ENCODE results near the gene KCNK4.
"Not testable (repeated sequence)": the region's sequence is repeated elsewhere in the genome, so short reads cannot be mapped to it uniquely, and the experiment has no call there.

Gene KCNK4

GRCh38 chr11:64313491-64314145 is 22.5 kb downstream of the KCNK4 start:
- DNase-seq = no peak

- DNase-seq = no peak
Observed at GRCh38 chr11:64314146-64314804, 23.2 kb downstream of the KCNK4 start.

GRCh38 chr11:64314805-64315561 is 23.9 kb downstream of the KCNK4 start:
- DNase-seq = no peak

- not testable (repeated sequence) for DNase-seq
Observed at GRCh38 chr11:64315667-64316526, 24.8 kb downstream of the KCNK4 start.

DNA sequence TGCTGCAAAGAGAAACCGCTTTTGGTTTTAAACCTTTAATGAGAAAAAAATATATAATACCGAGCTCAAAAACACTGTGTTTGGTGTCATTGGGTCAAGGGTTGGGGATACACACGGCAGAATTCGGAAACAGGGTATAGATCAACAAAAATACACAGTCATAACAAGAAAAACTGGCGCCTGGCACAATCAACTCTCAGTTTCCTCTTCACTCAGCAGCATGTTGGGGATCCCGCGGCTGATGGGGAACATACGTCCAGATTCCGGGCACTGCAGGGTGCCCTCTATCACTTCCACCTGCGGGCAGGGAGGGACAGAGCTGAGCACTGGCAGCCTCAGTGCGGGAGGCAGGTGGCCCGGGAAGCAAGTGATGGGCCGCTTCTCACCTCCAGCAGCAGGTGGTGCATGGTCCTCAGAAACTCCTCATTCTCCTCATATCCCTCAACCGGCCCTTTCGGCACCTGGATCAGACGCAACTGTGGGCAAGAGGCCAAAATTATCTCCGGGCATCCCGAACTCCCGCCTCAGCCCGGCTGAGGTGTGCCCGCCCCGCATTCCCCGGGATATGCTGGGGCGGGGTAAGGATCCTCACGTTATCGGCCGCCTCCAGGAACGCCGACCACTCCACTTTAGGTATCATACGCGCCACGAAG is 25.7 kb downstream of the KCNK4 start:
- no peak for DNase-seq

- peak; percentile 97 for DNase-seq
Observed at GRCh38 chr11:64317325-64317960, 26.3 kb downstream of the KCNK4 start, which contains the start of gene TRMT112. Gene TRMT112, minus strand, starts transcription at chr11:64317559. Its CDS starts 33 bp downstream, at chr11:64317526.

GRCh38 chr11:64317961-64318765 is 27.1 kb downstream of the KCNK4 start, which contains the start of gene PRDX5:
Gene PRDX5, plus strand, starts transcription at chr11:64318121. Its CDS starts 95 bp downstream, at chr11:64318216.
- DNase-seq = peak; percentile 96

- DNase-seq = no peak
Observed at GRCh38 chr11:64318766-64319761, 28.0 kb downstream of the KCNK4 start.

- DNase-seq = no peak
Observed at GRCh38 chr11:64320556-64320955, 29.5 kb downstream of the KCNK4 start.

GRCh38 chr11:64321026-64321425 is 29.9 kb downstream of the KCNK4 start:
- no peak for DNase-seq

DNA sequence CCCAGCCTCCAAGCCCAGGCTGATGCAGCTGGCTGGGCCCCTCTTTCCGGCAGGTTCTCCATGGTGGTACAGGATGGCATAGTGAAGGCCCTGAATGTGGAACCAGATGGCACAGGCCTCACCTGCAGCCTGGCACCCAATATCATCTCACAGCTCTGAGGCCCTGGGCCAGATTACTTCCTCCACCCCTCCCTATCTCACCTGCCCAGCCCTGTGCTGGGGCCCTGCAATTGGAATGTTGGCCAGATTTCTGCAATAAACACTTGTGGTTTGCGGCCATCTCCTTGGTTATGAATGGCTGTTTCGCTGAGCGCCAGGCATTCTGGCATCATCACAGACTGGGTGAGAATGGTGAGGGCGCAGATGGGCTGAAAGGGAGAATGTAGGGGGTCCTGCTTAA is 30.4 kb downstream of the KCNK4 start:
- DNase-seq = no peak

GRCh38 chr11:64322925-64323260 is 31.8 kb downstream of the KCNK4 start:
- DNase-seq = no peak

DNA sequence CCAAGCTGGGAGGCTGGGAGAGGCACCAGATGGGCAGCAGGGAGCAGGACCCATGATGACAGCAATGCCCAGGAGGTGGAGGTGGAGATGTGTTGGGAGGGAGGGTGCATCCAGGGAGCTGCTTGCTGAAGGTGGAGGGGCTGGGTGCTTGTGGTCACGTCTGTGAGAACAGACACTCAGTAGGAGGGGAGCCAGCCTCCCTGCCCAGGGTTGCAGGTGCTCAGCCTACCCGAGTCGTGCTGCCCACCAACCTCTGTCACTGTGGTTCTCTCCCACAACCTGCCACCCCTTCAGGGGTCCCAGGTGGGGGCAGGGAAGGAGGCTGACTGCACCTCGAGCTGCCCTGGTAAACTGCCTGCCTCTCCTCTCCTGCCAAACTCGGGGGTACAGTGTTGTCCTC is 32.3 kb downstream of the KCNK4 start:
- DNase-seq = no peak

DNA sequence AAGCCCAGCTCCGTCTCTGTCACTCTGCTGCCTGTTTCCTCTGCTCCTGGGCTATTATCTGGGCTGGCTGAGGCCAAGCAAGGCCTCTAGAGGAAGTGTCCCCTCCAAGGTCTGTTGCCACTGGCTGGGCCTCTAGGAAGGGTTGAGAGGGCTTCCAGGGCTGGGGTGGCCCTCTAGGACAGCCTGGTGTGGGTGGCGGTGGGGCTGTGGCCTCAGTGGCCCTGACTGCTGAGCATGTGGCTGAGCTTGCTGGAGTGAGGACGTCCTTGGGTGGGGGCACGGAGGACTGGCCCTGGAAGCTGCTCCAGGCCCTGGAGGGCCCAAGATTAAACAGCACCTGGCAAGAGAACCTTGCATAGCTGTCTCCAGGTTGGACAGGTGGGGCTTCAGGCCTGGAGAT is 32.9 kb downstream of the KCNK4 start:
- not testable (repeated sequence) for DNase-seq

DNA sequence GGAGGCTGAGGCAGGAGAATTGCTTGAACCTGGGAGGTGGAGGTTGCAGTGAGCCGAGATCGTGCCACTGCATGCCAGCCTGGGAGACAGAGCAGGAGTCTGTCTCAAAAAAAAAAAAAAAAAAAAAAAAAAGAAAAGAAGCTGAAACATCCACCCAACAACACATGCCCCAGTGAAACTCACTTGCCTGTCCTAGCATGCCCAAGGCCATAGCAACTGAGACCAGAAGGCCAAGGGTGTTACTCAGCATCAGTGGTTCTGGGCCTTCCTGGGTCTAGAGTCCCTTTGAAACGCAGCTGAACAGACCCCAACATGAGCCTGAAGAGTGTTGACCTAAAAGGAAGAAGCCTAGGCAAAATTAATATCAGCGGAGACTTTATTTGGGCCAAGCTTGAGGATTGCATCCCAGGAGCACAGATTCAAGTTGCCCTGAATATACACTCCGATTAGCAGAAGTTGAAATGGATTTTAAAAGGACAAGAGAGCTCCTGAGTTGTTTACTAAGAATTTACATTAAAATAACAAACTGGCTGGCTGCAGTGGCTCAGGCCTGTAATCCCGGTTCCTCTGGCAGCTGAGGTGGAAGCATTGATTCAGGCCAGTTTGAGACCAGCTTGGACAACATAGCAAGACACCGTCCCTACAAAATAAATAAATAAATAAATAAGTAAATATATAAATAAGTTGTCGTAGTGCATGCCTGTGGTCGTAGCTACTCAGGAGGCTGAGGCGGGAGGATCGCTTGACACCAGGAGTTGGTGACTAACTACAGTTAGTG is 33.8 kb downstream of the KCNK4 start:
- no peak for DNase-seq

- DNase-seq = no peak
Observed at GRCh38 chr11:64327375-64327774, 36.3 kb downstream of the KCNK4 start.

DNA sequence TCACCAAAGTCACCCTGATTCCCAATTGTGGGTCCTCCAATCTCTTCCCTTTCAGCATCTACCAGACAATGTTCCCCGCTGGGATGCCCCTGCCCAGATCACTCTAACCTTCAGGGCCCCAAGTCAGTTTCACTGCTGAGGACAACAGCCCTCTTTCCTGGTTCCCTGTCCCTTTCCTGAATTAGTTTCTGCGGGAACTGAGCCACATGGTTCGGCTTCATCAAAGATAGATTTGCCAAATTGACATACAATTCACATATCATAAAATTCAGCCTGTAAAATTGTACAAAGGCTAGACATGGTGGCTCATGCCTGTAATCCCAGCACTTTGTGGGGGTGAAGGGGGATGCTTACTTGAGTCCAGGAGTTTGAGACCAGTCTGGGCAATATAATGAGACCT is 36.9 kb downstream of the KCNK4 start:
- DNase-seq = no peak

- DNase-seq = no peak
Observed at GRCh38 chr11:64330888-64331287, 39.8 kb downstream of the KCNK4 start.

Measured in fibroblast of skin of back (primary cell).